GM18870 (cell line): ENCODE data around the gene MAGEA12.
"Not testable (repeated sequence)": the region's sequence is repeated elsewhere in the genome, so short reads cannot be mapped to it uniquely, and the experiment has no call there.

Source experiments
- ATAC-seq: cut with Tn5 transposase; IDR thresholded peaks from one replicate; pipeline ENCODE4 v1.9.1; 2021; ENCODE audit warnings: moderate library complexity; ENCODE audit not compliant: unreplicated experiment

MAGEA12 gene, protein sequence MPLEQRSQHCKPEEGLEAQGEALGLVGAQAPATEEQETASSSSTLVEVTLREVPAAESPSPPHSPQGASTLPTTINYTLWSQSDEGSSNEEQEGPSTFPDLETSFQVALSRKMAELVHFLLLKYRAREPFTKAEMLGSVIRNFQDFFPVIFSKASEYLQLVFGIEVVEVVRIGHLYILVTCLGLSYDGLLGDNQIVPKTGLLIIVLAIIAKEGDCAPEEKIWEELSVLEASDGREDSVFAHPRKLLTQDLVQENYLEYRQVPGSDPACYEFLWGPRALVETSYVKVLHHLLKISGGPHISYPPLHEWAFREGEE

DNA sequence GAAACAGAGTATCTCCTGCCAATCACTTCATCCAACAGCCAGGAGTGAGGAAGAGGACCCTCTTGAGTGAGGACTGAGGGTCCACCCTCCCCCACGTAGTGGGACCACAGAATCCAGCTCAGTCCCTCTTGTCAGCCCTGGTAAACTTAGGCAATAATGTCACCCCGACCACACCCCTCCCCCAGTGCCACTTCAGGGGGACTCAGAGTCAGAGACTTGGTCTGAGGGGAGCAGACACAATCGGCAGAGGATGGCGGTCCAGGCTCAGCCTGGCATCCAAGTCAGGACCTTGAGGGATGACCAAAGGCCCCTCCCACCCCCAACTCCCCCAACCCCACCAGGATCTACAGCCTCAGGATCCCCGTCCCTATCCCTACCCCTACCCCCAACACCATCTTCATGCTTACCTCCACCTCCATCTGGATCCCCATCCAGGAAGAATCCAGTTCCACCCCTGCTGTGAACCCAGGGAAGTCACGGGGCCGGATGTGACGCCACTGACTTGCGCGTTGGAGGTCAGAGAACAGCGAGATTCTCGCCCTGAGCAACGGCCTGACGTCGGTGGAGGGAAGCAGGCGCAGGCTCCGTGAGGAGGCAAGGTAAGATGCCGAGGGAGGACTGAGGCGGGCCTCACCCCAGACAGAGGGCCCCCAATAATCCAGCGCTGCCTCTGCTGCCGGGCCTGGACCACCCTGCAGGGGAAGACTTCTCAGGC is at the start of gene MAGEA12, which contains the start of gene CSAG1:
TSS of gene MAGEA12 (plus strand) at position 497 of the 715 bp plus-strand sequence. CDS start 2,405 bp downstream, outside the sequence.
TSS of gene CSAG1 (minus strand) at position 461 of the 715 bp plus-strand sequence. CDS start 1,261 bp downstream, outside the sequence.
- no peak for ATAC-seq

DNA sequence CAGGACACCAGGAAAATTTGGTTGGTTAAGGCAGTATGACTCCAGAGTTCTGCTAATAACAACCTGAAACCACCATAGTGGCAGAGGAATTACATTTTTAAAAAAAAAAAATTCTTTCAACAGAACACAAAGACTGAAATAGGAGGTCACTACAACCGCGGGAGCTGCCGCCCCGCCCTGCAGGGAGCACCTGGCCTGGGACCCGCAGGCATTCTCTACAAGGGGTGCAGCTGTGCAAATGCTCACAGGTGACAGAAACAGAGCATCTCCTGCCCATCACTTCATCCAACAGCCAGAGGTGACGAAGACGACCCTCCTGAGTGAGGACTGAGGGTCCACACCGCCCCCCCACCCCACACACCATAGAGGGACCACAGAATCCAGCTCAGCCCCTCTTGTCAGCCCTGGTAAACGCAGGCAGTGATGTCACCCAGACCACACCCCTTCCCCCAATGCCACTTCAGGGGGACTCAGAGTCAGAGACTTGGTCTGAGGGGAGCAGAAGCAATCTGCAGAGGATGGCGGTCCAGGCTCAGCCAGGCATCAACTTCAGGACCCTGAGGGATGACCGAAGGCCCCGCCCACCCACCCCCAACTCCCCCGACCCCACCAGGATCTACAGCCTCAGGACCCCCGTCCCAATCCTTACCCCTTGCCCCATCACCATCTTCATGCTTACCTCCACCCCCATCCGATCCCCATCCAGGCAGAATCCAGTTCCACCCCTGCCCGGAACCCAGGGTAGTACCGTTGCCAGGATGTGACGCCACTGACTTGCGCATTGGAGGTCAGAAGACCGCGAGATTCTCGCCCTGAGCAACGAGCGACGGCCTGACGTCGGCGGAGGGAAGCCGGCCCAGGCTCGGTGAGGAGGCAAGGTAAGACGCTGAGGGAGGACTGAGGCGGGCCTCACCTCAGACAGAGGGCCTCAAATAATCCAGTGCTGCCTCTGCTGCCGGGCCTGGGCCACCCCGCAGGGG is 35.3 kb upstream of the MAGEA12 start, which contains the start of gene MAGEA3:
TSS of gene MAGEA3 (plus strand) at position 843 of the 980 bp plus-strand sequence. CDS start 2,039 bp downstream, outside the sequence.
- ATAC-seq, result not testable (repeated sequence)

DNA sequence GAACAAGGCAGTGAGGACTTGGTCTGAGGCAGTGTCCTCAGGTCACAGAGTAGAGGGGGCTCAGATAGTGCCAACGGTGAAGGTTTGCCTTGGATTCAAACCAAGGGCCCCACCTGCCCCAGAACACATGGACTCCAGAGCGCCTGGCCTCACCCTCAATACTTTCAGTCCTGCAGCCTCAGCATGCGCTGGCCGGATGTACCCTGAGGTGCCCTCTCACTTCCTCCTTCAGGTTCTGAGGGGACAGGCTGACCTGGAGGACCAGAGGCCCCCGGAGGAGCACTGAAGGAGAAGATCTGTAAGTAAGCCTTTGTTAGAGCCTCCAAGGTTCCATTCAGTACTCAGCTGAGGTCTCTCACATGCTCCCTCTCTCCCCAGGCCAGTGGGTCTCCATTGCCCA is 33.2 kb upstream of the MAGEA12 start:
- ATAC-seq, result not testable (repeated sequence)

DNA sequence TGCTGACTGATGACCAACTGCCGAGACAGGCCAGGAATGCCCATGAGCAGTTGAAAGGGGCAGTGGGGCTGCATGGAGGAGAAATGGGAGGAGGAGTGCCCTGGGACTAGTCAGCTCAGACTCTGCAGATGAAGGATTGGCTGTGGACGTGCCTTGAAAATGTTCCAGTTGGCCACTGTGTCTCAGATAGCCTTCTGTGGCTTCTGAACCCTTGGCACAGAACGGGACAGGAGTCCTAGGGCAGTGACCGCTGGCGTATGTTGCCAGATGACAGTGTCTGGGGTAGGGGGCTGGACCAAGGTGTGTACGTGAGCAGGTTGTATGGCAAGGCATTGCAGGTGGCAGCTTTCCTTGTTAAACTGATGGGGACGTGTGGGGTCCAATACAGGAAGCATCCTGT is 27.1 kb upstream of the MAGEA12 start:
- ATAC-seq, result not testable (repeated sequence)

DNA sequence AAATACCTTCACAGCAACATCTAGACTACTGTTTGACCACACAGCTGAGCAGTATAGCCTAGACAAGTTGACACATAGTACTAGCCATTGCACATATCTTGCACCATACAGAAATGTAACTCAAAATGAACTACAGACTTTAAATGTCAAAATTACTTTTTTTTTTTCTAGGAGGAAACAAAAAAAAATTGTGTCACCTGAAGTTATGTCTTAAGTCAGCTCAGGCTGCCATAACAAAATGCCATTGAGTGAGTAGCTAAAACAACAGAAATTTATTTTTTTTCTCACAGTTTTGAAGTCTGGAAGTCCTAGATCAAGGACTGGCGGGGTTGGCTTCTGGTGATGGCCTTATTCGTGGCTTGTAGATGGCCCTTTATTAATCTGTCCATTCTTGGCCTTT is 24.4 kb upstream of the MAGEA12 start, which contains the start of gene CSAG2:
TSS of gene CSAG2 (minus strand) at position 101 of the 400 bp plus-strand sequence. CDS start 161 bp downstream, outside the sequence.
- not testable (repeated sequence) for ATAC-seq

DNA sequence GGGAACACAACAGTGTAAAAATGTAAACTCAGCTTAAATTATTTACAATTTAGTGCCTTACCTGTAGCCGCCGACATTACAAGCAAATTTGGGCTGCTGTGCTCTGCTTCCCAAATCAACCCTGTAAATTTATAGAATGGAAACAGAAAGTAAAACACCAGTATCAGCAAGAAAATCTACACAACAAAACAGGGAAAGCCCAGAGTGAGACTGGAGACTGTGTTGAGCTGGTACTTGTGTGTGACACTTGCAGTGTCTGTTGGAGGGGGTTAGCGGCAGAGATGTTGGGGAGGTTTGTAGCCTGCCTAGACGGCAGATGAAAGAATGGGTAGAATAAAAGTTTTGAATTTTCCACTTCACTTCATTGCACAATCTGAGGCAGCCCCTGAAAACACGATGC is 20.4 kb upstream of the MAGEA12 start:
- not testable (repeated sequence) for ATAC-seq

DNA sequence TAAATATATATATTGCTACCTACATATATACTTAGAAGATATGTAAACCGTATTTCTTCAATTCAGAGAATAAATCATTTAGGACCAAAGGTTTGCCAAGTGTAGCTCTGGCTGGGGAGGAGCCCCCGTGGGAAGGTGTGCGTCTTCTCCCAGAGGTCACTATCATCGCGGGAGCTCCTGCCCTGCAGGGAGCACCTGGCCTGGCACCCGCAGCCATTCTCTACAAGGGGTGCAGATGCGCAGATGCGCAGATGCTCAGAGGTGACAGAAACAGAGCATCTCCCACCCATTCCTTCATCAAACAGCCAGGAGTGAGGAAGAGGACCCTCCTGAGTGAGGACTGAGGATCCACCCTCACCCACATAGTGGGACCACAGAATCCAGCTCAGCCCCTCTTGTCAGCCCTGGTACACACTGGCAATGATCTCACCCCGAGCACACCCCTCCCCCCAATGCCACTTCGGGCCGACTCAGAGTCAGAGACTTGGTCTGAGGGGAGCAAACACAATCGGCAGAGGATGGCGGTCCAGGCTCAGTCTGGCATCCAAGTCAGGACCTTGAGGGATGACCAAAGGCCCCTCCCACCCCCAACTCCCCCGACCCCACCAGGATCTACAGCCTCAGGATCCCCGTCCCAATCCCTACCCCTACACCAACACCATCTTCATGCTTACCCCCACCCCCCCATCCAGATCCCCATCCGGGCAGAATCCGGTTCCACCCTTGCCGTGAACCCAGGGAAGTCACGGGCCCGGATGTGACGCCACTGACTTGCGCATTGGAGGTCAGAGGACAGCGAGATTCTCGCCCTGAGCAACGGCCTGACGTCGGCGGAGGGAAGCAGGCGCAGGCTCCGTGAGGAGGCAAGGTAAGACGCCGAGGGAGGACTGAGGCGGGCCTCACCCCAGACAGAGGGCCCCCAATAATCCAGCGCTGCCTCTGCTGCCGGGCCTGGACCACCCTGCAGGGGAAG is 19.5 kb upstream of the MAGEA12 start, which contains the start of gene MAGEA2B:
TSS of gene MAGEA2B (plus strand) at position 814 of the 973 bp plus-strand sequence. CDS start 2,479 bp downstream, outside the sequence.
- not testable (repeated sequence) for ATAC-seq

DNA sequence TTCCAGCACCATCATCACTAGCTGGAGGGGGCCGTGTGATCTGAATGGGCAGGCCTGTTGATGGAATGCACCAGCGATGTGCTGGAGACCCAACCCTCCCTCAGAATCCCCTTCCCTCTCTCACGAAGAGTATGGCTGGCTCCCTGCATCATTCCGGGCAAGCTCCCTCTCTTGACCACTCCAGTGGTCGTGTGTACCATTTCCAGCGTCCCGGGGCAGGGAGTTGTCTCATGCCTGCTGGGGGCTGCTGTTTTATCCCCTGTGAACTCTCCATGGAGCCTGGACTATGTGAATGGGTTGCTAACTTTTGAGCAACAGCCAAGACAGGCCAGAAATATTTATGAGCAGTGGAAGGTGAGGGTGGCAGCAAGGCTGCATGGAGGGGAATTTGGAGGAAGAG is 8.1 kb upstream of the MAGEA12 start:
- no peak for ATAC-seq

DNA sequence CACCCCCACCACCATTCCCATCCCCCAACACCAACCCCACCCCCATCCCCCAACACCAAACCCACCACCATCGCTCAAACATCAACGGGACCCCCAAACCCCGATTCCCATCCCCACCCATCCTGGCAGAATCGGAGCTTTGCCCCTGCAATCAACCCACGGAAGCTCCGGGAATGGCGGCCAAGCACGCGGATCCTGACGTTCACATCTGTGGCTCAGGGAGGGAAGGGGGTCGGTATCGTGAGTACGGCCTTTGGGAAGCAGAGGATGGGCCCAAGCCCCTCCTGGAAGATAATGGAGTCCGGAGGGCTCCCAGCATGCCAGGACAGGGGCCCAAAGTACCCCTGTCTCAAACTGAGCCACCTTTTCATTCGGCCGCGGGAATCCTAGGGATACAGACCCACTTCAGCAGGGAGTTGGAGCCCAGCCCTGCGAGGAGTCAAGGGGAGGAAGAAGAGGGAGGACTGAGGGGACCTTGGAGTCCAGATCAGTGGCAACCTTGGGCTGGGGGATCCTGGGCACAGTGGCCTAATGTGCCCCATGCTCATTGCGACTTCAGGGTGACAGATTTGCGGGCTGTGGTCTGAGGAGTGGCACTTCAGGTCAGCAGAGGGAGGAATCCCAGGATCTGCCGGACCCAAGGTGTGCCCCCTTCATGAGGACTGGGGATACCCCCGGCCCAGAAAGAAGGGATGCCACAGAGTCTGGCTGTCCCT is 744 bp downstream of the MAGEA12 start:
- ATAC-seq, result not testable (repeated sequence)

DNA sequence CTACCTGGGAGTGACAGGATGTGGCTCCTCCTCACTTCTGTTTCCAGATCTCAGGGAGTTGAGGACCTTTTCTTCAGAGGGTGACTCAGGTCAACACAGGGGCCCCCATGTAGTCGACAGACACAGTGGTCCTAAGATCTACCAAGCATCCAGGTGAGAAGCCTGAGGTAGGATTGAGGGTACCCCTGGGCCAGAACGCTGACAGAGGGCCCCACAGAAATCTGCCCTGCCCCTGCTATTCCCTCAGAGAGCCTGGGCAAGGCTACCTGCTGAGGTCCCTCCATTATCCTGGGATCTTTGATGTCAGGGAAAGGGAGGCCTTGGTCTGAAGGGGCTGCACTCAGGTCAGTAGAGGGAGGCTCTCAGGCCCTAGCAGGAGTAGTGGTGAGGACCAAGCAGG is 1.5 kb downstream of the MAGEA12 start:
- ATAC-seq, result no peak

DNA sequence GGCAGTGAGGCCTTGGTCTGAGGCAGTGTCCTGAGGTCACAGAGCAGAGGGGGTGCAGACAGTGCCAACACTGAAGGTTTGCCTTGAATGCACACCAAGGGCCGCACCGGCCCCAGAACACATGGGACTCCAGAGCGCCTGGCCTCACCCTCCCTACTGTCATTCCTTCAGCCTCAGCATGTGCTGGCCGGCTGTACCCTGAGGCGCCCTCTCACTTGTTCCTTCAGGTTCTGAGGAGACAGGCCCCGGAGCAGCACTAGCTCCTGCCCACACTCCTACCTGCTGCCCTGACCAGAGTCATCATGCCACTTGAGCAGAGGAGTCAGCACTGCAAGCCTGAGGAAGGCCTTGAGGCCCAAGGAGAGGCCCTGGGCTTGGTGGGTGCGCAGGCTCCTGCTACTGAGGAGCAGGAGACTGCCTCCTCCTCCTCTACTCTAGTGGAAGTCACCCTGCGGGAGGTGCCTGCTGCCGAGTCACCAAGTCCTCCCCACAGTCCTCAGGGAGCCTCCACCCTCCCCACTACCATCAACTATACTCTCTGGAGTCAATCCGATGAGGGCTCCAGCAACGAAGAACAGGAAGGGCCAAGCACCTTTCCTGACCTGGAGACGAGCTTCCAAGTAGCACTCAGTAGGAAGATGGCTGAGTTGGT is 2.4 kb downstream of the MAGEA12 start:
- ATAC-seq, result no peak

DNA sequence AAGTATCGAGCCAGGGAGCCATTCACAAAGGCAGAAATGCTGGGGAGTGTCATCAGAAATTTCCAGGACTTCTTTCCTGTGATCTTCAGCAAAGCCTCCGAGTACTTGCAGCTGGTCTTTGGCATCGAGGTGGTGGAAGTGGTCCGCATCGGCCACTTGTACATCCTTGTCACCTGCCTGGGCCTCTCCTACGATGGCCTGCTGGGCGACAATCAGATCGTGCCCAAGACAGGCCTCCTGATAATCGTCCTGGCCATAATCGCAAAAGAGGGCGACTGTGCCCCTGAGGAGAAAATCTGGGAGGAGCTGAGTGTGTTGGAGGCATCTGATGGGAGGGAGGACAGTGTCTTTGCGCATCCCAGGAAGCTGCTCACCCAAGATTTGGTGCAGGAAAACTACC is 3.0 kb downstream of the MAGEA12 start:
- not testable (repeated sequence) for ATAC-seq

DNA sequence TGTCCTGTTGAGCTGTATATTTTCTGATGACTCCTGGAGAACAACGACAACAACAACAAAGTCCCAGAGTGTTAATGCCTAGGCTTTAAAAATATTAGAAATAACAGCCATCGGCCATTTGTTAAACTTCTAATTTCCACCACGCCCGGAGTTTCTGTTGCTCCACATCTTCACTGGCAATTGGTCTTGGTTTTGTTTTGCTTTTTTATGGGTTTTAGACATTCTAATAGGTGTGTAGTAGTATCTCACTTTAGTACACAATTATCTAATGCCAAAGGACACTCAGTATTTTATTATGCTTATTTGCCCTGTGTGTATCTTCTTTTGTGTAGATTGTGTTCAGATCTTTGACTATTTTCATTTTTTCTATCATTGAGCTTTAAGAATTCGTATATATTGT is 5.0 kb downstream of the MAGEA12 start:
- no peak for ATAC-seq

DNA sequence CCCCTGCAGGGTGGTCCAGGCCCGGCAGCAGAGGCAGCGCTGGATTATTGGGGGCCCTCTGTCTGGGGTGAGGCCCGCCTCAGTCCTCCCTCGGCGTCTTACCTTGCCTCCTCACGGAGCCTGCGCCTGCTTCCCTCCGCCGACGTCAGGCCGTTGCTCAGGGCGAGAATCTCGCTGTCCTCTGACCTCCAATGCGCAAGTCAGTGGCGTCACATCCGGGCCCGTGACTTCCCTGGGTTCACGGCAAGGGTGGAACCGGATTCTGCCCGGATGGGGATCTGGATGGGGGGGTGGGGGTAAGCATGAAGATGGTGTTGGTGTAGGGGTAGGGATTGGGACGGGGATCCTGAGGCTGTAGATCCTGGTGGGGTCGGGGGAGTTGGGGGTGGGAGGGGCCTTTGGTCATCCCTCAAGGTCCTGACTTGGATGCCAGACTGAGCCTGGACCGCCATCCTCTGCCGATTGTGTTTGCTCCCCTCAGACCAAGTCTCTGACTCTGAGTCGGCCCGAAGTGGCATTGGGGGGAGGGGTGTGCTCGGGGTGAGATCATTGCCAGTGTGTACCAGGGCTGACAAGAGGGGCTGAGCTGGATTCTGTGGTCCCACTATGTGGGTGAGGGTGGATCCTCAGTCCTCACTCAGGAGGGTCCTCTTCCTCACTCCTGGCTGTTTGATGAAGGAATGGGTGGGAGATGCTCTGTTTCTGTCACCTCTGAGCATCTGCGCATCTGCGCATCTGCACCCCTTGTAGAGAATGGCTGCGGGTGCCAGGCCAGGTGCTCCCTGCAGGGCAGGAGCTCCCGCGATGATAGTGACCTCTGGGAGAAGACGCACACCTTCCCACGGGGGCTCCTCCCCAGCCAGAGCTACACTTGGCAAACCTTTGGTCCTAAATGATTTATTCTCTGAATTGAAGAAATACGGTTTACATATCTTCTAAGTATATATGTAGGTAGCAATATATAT is 20.4 kb downstream of the MAGEA12 start, which contains the start of gene MAGEA2:
TSS of gene MAGEA2 (minus strand) at position 157 of the 965 bp plus-strand sequence. CDS start 2,479 bp downstream, outside the sequence.
- ATAC-seq, result not testable (repeated sequence)

DNA sequence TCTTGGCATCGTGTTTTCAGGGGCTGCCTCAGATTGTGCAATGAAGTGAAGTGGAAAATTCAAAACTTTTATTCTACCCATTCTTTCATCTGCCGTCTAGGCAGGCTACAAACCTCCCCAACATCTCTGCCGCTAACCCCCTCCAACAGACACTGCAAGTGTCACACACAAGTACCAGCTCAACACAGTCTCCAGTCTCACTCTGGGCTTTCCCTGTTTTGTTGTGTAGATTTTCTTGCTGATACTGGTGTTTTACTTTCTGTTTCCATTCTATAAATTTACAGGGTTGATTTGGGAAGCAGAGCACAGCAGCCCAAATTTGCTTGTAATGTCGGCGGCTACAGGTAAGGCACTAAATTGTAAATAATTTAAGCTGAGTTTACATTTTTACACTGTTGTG is 21.3 kb downstream of the MAGEA12 start:
- ATAC-seq, result not testable (repeated sequence)

DNA sequence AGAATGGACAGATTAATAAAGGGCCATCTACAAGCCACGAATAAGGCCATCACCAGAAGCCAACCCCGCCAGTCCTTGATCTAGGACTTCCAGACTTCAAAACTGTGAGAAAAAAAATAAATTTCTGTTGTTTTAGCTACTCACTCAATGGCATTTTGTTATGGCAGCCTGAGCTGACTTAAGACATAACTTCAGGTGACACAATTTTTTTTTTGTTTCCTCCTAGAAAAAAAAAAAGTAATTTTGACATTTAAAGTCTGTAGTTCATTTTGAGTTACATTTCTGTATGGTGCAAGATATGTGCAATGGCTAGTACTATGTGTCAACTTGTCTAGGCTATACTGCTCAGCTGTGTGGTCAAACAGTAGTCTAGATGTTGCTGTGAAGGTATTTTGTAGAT is 25.4 kb downstream of the MAGEA12 start, which contains the start of gene CSAG3:
TSS of gene CSAG3 (plus strand) at position 301 of the 400 bp plus-strand sequence.
- ATAC-seq, result not testable (repeated sequence)

DNA sequence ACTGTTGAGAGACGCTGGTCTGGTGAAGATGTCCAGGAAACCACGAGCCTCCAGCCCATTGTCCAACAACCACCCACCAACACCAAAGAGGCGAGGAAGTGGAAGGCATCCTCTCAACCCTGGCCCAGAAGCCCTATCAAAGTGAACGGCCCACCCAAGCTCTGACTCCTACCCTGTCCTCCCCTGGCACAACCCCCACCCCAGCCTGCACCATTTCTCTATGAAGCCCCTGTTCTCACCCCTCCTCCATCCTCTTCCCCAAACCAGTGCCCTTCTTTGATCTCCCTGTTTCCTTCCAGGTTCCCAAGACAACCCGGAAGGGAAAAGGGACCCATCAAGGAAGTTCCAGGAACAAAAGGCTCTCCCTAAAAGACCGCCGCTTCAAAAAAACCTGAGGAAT is 26.0 kb downstream of the MAGEA12 start:
- ATAC-seq, result not testable (repeated sequence)
